HG03045 (cell line): ENCODE data around the gene CFAP73.
A peak's percentile ranks its signal among the peaks of the same experiment; 100 is the strongest.

ENCODE experiments used
- ATAC-seq: cut with Tn5 transposase; IDR thresholded peaks from one replicate; pipeline ENCODE4 v1.9.1; 2021; ENCODE audit warnings: mild to moderate bottlenecking, moderate library complexity; ENCODE audit not compliant: unreplicated experiment

CFAP73 gene

DNA sequence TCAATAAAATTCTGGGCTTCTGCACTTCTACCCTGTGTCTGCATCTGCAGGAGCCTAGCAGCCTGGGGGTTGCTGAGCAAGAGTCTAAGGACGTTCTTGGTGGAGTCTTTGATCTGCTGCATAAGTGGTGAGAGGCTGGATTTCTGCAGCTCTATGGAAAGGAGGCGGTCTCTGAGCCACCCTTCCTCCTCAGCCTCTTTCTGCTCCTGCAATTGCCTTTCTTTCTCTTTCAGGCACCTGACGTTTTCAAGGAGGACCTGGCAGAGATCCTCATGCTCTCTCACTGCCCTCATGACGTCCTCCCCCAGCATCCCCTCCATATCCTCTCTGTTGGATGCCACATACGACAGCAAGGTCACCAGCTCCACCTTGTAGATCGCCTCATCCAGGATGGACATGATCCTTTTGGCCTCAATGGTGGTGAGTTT lies 58.1 kb downstream of the CFAP73 start:
- ATAC-seq: peak; percentile 1

DNA sequence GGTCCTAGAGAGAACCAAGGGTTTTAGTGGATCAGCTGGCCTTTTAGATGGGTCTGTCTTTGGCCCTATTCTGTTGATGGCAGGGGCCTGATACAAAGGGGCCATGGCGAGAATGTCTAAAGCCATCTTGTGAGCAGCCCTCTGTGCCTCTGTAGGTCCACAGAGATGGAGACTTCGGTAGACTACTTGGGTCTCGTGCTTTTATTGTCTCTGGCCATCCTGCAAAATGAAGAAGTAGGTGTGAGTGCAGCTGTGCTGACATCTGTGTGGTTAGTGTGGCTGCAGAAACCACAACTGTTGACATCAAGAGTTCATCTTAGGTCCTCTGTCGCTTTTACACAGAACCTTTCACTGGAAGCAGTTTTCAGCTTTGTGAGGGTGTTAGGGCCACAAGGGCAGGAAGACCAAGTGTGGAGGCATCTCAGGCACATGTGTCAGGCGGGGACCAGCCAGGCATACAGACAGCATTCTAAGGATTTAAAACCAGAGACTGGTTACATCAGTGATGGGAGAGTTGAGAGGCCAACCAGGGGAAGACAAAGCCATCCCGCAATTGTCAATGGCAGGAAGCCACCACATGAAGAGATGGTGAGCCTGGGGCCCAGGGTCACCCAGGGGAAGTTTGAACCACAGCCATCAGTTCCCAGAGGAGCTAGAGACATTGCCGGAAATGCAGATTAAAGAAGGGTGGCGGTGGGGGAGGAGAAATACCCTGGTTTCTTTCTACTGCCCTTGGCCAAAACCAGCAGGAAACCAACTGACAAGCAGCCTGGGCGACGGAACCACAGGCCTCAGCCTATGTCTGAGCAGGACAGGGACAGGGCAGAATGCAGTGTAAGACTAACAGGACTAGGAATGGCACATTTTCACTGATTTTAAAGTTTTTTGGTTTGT lies 58.8 kb downstream of the CFAP73 start:
- ATAC-seq: peak; percentile 75
